Anterior cingulate cortex (tissue), 58 donors: Measurements from ENCODE around the gene WWC2.
"Not testable (repeated sequence)": the region's sequence is repeated elsewhere in the genome, so short reads cannot be mapped to it uniquely, and the experiment has no call there.

Experiments used
- DNase-seq, 58 donors: peaks; one replicate each; lab custom pipeline; 2025; lab: John Stamatoyannopoulos, UW

WWC2 gene

DNA sequence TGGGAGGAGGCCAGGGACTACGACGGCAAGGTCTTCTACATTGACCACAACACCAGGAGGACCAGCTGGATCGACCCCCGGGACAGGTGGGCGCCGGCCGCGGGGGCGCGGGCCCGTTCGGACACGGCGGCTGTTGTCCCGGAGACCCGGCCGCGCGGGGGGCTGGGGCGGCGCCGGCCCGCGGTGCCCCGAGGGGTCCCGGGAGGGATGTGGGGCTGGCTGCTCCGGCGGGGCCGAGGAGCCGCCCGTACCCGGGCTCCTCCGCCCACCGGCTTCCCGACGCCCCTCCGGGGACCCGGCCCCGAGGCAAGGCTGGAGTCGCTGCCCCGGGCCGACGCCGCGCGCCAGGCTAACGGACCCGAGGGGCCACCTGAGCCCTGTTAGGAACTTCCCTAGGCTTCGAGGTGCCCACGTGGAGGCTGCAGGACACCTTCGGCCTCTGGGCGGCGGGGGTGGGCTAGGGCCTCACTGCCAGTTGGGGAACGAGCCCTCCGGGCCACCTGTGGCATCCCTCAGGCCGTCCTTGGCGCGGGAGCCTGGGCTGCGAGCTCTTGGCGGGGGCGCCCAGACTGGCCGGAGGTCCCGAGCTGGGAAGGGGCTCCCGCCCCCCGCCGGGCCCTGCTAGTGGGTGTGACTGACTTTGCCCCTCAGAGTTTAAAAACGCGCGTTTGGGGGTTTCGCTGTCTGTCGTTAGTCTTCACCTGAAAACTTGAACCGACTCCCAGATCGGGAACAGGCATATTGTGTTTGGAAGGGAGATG is 660 bp downstream of the WWC2 start:
- DNase-seq = peak in 9 of 58 donors; percentile 5 to 39 (median 12)

- DNase-seq = no peak
These were observed 1.2 kb downstream of the WWC2 start for GRCh38 chr4:183100298-183100599.

DNA sequence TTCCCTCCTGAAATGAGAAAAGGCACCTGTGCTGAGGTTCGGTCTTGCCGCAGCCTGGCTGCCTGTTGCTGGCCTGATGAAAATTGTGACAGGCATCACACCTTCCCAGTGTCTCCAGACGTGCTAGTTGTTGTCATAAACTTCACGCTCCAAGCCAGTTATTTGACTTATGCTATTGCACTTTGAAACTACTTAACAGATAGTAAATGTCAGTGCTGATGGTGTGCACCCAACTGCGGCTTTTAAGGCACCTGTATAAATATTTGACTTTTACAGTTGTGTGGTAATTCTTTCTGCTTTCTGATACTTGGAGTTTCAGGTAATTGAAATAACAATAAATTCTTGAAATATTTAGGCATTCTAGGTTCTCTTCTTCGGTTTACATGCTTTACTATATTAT is 1.8 kb downstream of the WWC2 start:
- no peak for DNase-seq

DNA sequence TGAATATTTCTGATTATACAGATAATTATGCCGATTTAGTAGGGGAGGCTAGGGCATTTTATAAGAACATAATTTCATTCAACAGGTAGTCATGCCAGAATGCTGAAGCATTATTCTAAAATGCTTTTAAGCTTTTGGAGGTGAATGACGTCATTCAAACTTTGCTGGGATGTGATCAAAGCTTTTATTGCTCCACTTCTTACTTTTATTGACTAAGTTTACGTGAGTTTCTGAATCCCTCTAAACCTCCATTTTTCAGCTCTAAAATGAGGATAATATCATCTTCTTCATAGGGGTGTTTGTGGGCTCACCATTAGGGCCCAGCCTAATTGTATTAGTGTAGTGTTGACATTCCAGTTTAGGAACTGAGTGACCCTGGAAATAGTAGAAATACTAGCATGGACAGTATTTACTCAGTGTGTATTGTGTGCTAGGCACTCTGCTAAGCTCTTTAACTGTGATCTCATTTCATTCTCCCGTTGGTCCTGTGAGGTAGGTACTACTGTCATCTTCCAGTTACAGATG is 3.0 kb downstream of the WWC2 start:
- DNase-seq = no peak

DNA sequence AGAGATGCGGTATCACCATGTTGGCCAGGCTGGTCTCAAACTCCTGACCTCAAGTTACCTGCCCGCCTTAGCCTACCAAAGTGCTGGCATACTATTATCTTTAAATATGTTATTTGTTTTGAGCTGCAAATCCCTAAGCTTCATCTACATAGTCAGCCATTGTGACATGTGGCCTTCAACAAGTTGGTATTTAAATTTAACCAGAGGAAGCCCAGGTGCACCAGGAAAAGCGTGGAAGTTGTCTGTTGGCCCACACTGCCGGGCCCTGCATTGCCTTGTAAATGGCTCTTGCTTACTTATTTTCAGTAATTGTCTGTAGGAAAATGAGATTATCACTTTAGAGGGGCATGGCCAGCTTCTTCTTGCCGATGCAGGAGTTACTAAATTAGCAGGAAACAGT is 6.0 kb downstream of the WWC2 start:
- no peak for DNase-seq

GRCh38 chr4:183106839-183107238 is 7.8 kb downstream of the WWC2 start:
- no peak for DNase-seq

- no peak for DNase-seq
These were observed 8.9 kb downstream of the WWC2 start for GRCh38 chr4:183107891-183108459.

DNA sequence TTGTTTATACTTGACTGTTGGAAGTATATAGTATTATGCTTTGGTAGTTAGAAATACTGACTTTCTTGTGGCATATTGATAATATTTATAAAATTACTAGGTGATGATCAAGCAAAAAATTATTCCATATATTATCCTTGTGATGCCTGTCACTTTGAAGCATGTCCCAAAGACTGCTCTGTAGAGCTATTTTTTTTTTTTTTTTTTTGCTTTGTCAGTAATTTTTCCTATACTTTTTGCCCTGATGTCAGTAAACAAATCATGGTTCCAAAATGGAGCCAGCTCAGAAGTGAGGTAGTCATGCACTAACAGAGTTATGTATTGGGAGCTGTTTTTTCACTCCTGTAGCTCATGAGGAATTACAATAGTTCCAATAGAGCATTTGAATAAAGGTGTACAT is 11.2 kb downstream of the WWC2 start:
- DNase-seq = no peak

- DNase-seq = no peak
These were observed 12.4 kb downstream of the WWC2 start for GRCh38 chr4:183111452-183111885.

GRCh38 chr4:183118141-183118540 is 19.1 kb downstream of the WWC2 start:
- DNase-seq = no peak

DNA sequence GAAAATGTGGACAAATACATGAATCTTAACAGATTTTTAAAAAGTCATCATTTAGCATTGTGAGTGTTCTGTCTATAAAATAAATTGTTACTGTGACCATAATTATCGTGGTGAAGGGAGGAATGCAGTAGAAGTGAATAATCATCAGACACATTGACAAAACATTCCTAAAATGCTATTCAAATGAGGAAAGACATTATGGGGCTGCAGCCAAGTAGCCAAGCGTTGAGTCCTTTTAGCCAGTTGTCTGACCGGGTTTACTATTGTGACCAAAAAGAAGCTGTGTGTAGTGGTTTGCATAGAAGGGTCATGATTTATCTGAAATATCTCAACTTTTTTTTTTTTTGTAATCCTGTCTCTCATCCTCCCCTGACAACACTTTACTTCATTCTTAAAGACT is 19.5 kb downstream of the WWC2 start:
- DNase-seq = no peak

DNA sequence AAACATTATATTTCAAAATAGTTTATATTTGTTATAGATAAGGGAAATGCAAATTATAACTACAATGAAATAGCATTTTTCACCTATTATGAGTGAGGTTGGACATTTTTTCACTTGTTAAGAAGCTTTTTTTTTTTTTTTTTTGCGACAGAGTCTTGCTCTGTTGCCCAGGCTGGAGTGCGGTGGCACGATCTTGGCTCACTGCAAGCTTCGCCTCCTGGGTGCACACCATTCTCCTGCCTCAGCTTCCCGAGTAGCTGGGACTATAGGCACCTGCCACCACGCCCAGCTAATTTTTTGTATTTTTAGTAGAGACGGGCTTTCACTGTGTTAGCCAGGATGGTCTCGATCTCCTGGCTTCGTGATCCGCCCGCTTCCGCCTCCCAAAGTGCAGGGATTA is 22.6 kb downstream of the WWC2 start:
- DNase-seq = not testable (repeated sequence)

DNA sequence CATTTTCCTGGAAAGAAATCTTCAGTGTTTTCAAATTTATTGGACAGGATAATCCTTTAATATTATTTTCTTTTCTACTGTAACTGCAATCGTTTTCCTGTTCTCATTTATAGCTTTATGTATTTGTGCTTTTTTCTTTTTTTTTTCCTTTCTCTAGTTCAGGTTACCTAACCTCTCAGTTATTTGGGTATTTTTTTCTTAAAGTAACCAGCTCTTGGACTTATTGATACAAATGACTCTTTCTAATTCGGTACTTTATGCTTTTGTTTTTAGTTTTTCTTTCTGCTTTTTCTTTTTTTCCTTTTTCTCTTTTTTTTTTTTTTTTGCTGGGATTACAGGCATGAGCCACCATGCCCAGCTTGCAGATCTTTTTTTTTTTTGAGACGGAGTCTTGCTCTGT is 25.2 kb downstream of the WWC2 start:
- DNase-seq = no peak

DNA sequence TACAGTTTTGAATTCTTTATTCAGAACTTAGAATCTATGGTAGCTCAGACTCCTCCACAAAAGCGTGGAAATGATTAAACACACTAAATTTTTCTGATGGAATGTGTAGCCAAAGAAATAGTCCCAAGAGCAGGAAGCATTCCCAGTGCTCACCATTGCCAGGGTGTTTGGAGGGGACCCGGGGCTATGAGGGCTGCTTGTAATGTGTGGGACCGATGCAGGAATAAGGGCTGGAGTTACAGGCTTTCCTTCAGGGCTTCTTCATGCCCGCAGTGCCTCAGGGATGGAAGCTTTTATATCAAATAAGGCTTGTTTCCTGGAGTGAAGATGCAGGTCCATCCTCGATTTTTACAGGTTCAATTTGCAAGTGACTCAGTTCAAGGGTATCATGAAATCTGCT is 25.8 kb downstream of the WWC2 start:
- no peak for DNase-seq

GRCh38 chr4:183129125-183129524 is 30.1 kb downstream of the WWC2 start:
- DNase-seq = no peak

GRCh38 chr4:183129675-183130074 is 30.6 kb downstream of the WWC2 start:
- DNase-seq = no peak

GRCh38 chr4:183130328-183131155 is 31.5 kb downstream of the WWC2 start:
- DNase-seq = no peak

DNA sequence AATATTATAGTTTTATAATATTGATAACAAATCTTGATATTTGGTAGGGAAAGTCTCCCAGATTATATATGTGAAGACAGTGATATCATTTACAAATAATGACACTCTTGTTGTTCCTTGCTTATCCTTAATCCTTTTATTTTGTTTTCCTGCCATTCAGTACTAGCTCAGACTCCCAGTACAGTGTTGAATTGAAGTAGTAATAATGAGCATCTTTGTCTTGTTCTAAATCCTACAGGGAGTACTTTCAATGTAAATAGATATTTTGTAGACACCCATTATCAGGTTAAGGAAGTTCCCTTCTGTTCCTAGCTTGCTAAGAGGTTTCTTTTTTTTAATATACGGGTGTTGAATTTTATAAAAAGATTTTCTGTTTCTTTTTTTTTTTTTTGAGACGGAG is 33.0 kb downstream of the WWC2 start:
- no peak for DNase-seq

DNA sequence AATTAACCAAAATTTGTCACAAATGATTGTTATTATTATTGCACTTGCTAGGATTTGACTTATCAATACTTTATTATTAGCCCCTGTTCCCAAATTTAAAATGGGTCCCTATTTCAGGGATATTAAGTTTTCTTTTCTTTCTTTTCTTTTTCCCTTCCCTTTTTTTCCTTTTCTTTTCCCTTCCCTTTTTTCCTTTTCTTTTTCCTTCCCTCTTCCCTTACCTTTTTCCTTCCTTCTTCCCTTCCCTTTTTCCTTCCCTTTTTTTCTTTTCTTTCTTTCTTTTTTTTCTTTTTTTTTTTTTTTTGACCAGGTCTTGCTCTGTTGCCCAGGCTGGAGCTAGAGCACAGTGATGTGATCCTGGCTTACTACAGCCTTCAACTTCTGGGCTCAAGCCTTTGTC is 33.8 kb downstream of the WWC2 start:
- DNase-seq = no peak

DNA sequence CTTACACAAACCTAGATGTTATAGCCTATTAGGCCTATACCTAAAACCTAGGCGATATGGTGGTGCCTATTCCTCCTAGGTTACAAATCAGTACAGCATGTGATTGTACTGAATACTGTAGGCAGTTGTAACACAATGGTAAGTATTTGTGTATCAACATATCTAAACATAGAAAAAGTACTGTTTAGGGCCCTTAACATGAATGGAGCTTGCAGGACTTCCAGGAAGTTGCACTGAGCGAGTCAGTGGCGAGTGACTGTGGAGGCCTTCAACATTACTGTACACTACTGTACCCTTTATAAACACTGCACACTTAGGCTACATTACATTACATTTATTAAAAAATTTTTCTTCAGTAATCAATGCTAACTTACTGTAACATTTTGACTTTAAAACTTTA is 37.8 kb downstream of the WWC2 start:
- no peak for DNase-seq

DNA sequence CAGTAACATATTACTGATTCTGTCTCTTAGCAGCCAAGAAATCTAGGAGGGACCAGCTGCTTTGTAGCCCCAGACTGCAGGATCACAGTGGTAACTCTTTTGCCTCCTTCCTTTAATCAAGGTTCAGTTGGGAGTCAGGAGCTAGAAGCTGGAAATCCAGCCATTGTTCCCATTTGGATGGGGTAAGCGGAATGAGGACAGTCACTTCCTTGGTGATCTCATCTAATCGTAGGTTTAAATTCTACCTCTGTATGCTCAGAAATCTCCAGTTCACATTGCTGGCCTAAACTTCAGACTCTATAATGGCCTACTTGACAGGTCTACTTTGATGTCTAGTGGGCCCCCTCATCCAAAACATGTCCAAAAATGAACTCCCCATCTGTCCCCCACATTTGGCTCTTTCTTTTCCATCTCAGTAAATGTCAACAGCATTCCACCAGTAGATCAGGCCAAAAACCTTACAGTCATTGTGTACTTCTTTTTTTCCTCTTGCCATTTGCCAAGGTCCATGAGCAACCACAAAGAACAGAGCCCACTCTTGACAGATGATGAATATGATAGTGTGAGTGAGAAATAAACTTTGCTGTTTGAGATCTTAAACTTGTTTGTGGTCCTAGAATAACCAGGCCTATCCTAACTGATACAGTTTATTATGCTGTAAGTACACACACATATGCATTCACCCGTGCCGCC is 40.1 kb downstream of the WWC2 start:
- DNase-seq = no peak
